OCI-LY7 (cell line): Measurements from ENCODE around the gene DNMT3B. TPM values are rescaled to one million over a fixed set of nuclear protein-coding genes. Genes with fewer than 3 reads are reported as not detected.

ENCODE experiments used
- BruUV-seq: library from RNA; stranded (reverse); fragments of 400-500 nt; replicated peaks from 2 replicates; lab custom pipeline; 2021; lab: Mats Ljungman, UMichigan
- CTCF ChIA-PET: fragments of 300-600 bp; sonication (Branson Sonifier 250); formaldehyde crosslinking; loops from one replicate; lab custom pipeline; 2022; ENCODE audit warnings: antibody characterized with exemption; ENCODE audit not compliant: unreplicated experiment; lab: Charles Lee
- POLR2A ChIA-PET: fragments of 300-600 bp; sonication (Branson Sonifier 250); formaldehyde crosslinking; loops from one replicate; lab custom pipeline; 2022; ENCODE audit warnings: antibody characterized with exemption; lab: Charles Lee
- DNase-seq: peaks from one replicate; pipeline ENCODE4 v3.0.0-alpha.2; 2015; ENCODE audit warnings: low spot score
- H2AFZ ChIP-seq: fragments of 200-600 bp; sonication (generic), shearing (Covaris generic); 2 replicates; pipeline ENCODE4 v1.6.1; 2014; ENCODE audit warnings: mild to moderate bottlenecking, antibody characterized with exemption, low read length, moderate library complexity
- H3K27ac ChIP-seq: fragments of 200-600 bp; sonication (generic); 2 replicates; pipeline ENCODE4 v1.5.1; 2014; ENCODE audit warnings: mixed run types, low read depth, mild to moderate bottlenecking, moderate library complexity, low read length, inconsistent platforms; ENCODE audit not compliant: poor library complexity, severe bottlenecking
- H3K36me3 ChIP-seq: fragments of 200-600 bp; sonication (generic); 2 replicates; pipeline ENCODE4 v1.6.1; 2014; ENCODE audit warnings: mild to moderate bottlenecking, antibody characterized with exemption, low read length, moderate library complexity, mixed read lengths; ENCODE audit not compliant: insufficient read depth
- H3K4me1 ChIP-seq: fragments of 200-600 bp; sonication (generic); 2 replicates; pipeline ENCODE4 v1.5.1; 2014; ENCODE audit warnings: mild to moderate bottlenecking, low read length; ENCODE audit not compliant: insufficient read depth, poor library complexity, severe bottlenecking
- H3K4me2 ChIP-seq: fragments of 200-600 bp; sonication (generic); 2 replicates; pipeline ENCODE4 v1.6.1; 2014; ENCODE audit warnings: mild to moderate bottlenecking, low read length
- H3K4me3 ChIP-seq: fragments of 200-600 bp; sonication (generic); 2 replicates; pipeline ENCODE4 v1.5.1; 2014; ENCODE audit warnings: mild to moderate bottlenecking, low read depth, low read length; ENCODE audit not compliant: poor library complexity, severe bottlenecking
- H3K79me2 ChIP-seq: fragments of 200-600 bp; sonication (generic); 2 replicates; pipeline ENCODE4 v1.6.1; 2016; ENCODE audit warnings: low read depth, mild to moderate bottlenecking, low read length, moderate library complexity, mixed read lengths; ENCODE audit not compliant: insufficient read depth
- H3K9me2 ChIP-seq: fragments of 200-600 bp; sonication (generic); 2 replicates; pipeline ENCODE4 v1.6.1; 2016; ENCODE audit warnings: mild to moderate bottlenecking, low read length, mixed read lengths; ENCODE audit not compliant: insufficient read depth
- H3K9me3 ChIP-seq: fragments of 200-600 bp; sonication (generic); 2 replicates; pipeline ENCODE4 v1.6.1; 2014; ENCODE audit warnings: mild to moderate bottlenecking, mixed run types, low read length, mixed read lengths
- H4K20me1 ChIP-seq: fragments of 200-600 bp; sonication (generic); 2 replicates; pipeline ENCODE4 v1.6.1; 2014; ENCODE audit warnings: mild to moderate bottlenecking, antibody characterized with exemption, low read length, moderate library complexity, mixed read lengths; ENCODE audit not compliant: insufficient read depth
- EZH2phosphoT487 ChIP-seq: fragments of 200-600 bp; sonication (generic); IDR thresholded peaks from 2 replicates; pipeline ENCODE4 v1.6.1; 2018; ENCODE audit warnings: low read depth, borderline replicate concordance, mild to moderate bottlenecking, mixed run types, antibody characterized with exemption, low read length, moderate library complexity, mixed read lengths
- intact Hi-C: fragments of 100-400 bp; cut with micrococcal nuclease; formaldehyde crosslinking; loops from one replicate; pipeline ENCODE4 v1.10.0; 2022; ENCODE audit not compliant: unreplicated experiment
- total RNA-seq, 2 experiments: library from RNA; depleted of rRNA in 1 of 2; stranded (reverse); fragments of >200 nt in 1 of 2; shearing (Covaris generic) in 1 of 2; gene quantifications; 2 replicates each; pipeline ENCODE4 v1.2.3, GENCODE V29; 2014 to 2022
- TF ChIP-seq, protein P1 (sequence below): fragments of 200-600 bp; sonication (generic); conservative IDR thresholded peaks from 2 replicates; pipeline ENCODE4 v1.5.1; 2014; ENCODE audit warnings: mild to moderate bottlenecking, antibody characterized with exemption, low read length, moderate library complexity, mixed read lengths

Gene DNMT3B
- total RNA-seq, 2 experiments from 2014 or later: 12.1 to 13.8 TPM

DNA sequence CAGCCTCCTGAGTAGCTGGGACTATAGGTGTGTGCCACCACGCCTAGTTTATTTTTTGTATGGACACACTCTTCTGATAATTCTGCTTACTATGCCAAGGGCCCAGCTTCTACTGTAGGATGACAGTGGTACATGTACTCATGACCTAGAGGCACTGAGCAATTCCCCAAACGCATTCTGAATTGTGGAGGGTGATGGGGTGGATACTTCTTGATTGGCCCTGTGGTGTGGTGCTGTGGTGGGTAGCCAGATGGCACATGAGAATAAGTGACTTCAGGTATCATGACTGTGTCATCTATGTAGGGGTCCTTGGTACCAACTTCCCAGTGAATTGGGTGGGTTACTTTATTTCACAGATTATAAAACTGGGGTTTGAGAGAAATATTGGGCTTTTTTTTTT lies 11.0 kb downstream of the DNMT3B start:
- Histone ChIP-seq H3K4me3 (no peak overlapping the region), H2AFZ (no peak overlapping the region), H3K9me3 (no peaks in the 10 kb centered on the region), H4K20me1 (no peaks in the 10 kb centered on the region), H3K27ac (no peak overlapping the region), H3K36me3 (no peaks in the 10 kb centered on the region), H3K4me1 (peaks cover 6% of the 10 kb centered on the region), H3K79me2 (no peaks in the 10 kb centered on the region), H3K4me2 (no peak overlapping the region), H3K9me2 (no peaks in the 10 kb centered on the region)
- POLR2A ChIA-PET: interaction anchor here (0.6 to 0.7 kb wide), 3 partner anchors 12 to 381 kb away, joined by 3 to 4 read pairs (median 3); no protein-coding TSS in a partner anchor
- CTCF ChIA-PET: no interaction called here
- TF ChIP-seq, protein P1, sequence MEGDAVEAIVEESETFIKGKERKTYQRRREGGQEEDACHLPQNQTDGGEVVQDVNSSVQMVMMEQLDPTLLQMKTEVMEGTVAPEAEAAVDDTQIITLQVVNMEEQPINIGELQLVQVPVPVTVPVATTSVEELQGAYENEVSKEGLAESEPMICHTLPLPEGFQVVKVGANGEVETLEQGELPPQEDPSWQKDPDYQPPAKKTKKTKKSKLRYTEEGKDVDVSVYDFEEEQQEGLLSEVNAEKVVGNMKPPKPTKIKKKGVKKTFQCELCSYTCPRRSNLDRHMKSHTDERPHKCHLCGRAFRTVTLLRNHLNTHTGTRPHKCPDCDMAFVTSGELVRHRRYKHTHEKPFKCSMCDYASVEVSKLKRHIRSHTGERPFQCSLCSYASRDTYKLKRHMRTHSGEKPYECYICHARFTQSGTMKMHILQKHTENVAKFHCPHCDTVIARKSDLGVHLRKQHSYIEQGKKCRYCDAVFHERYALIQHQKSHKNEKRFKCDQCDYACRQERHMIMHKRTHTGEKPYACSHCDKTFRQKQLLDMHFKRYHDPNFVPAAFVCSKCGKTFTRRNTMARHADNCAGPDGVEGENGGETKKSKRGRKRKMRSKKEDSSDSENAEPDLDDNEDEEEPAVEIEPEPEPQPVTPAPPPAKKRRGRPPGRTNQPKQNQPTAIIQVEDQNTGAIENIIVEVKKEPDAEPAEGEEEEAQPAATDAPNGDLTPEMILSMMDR: no peak
- no peak for TF ChIP-seq EZH2phosphoT487
- intact Hi-C loops: no loop called here
- no peak for DNase-seq
- no TSS peak for BruUV-seq

DNA sequence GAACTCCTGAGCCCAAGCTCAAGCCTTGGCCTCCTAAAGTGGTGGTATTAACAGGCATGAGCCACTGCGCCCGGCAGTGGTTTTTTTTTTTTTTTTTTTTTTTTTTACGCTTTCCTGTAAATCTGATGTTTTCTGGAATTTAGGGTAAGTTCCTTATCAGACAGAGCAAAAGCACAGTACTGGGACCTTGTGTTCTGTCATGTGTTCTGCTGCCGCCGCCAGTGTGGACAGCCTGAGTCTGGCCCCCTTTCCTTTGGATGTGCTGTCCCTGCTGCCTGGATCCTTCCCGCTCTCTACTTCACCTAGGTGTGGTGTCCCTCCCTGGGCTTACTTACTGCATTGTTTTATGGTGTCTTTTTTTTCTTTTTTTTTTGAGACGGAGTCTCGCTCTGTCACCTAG lies 11.7 kb downstream of the DNMT3B start:
- BruUV-seq: no TSS peak
- DNase-seq: no peak
- H2AFZ ChIP-seq: no peak overlapping the region
- no peaks in the 10 kb centered on the region for H3K79me2 ChIP-seq
- no peak overlapping the region for H3K4me2 ChIP-seq
- intact Hi-C loops: no loop called here
- H3K36me3 ChIP-seq: no peaks in the 10 kb centered on the region
- ChIA-PET CTCF (no interaction called here), POLR2A (interaction anchor here (0.7 to 1.2 kb wide), 4 partner anchors 11 to 114 kb away, joined by 3 read pairs; no protein-coding TSS in a partner anchor)
- H3K9me3 ChIP-seq: no peaks in the 10 kb centered on the region
- no peak overlapping the region for H3K27ac ChIP-seq
- no peaks in the 10 kb centered on the region for H3K9me2 ChIP-seq
- H3K4me1 ChIP-seq: peaks cover 6% of the 10 kb centered on the region
- H3K4me3 ChIP-seq: no peak overlapping the region
- TF ChIP-seq, protein P1: no peak
- no peak for TF ChIP-seq EZH2phosphoT487
- no peaks in the 10 kb centered on the region for H4K20me1 ChIP-seq

DNA sequence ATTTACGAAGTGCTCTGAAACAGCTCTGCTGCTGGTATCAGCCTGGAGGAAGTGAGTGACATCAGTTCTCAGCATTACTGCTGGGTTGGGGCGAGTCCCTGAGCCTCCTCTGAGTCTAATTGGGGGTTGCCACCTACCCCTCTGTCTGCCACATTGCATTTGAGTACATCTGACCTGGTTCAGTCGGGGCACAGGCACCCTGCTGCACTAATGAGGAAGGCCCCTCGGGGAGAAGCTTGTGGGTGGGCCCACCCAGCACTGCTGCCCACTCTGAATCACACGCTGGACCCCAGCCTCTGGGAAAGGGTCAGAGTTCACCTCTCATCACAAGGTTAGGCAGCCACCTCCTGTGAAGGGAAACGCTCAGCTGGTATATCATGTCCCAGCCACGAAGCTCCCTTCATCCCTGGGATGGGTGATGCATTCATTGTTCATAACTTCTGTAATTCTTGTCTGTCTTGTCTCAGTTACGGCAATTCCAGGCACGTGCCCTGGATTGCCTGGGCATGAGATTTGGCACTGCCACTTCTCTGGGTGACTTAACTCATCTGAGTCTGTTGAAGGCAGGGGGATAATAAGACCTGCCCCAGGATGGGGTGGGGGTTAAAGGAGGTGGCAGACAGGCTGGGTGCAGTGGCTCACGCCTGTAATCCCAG lies 13.3 kb downstream of the DNMT3B start:
- no peak for TF ChIP-seq EZH2phosphoT487
- TF ChIP-seq, protein P1: no peak
- POLR2A ChIA-PET: interaction anchor here (0.7 to 2.0 kb wide), 2 partner anchors 101 to 647 kb away, joined by 3 to 6 read pairs; partner anchors contain the start of gene C20orf203
- intact Hi-C loops: no loop called here

More for the DNA sequence above, 13.3 kb downstream of the DNMT3B start:
- H3K4me2 ChIP-seq: no peak overlapping the region
- H3K36me3 ChIP-seq: no peaks in the 10 kb centered on the region
- H3K4me1 ChIP-seq: peaks cover 6% of the 10 kb centered on the region
- H3K27ac ChIP-seq: no peak overlapping the region
- H3K9me2 ChIP-seq: no peaks in the 10 kb centered on the region
- CTCF ChIA-PET: no interaction called here
- no peak overlapping the region for H3K4me3 ChIP-seq
- no peaks in the 10 kb centered on the region for H3K79me2 ChIP-seq
- no peaks in the 10 kb centered on the region for H4K20me1 ChIP-seq
- H3K9me3 ChIP-seq: no peaks in the 10 kb centered on the region
- no peak overlapping the region for H2AFZ ChIP-seq
- no peak for DNase-seq
- BruUV-seq: no TSS peak
